SU-DHL-6 (cell line): Measurements from ENCODE around the gene ADAM12.

ENCODE experiments used
- H2AFZ ChIP-seq: fragments of 200-600 bp; sonication (generic); 2 replicates; pipeline ENCODE4 v1.6.1; 2014; ENCODE audit warnings: low read depth, mild to moderate bottlenecking, moderate library complexity, mixed read lengths, antibody characterized with exemption, low read length; ENCODE audit not compliant: severe bottlenecking
- H3F3A ChIP-seq: fragments of 200-600 bp; shearing (Covaris generic); 2 replicates; pipeline ENCODE4 v1.6.0; 2016; ENCODE audit warnings: antibody characterized with exemption, mild to moderate bottlenecking; ENCODE audit not compliant: insufficient read depth
- H3K27ac ChIP-seq: fragments of 200-600 bp; sonication (generic); 2 replicates; pipeline ENCODE4 v1.5.1; 2016; ENCODE audit warnings: low read depth, mild to moderate bottlenecking, low read length, moderate library complexity, mixed read lengths
- H3K27me3 ChIP-seq: fragments of 200-600 bp; sonication (generic), shearing (Covaris generic); 2 replicates; pipeline ENCODE4 v1.6.0; 2014; ENCODE audit warnings: mild to moderate bottlenecking, low read length
- H3K36me3 ChIP-seq: fragments of 200-600 bp; sonication (generic); 2 replicates; pipeline ENCODE4 v1.6.1; 2014; ENCODE audit warnings: mild to moderate bottlenecking, low read length, mixed read lengths
- H3K4me2 ChIP-seq: fragments of 300-600, 200-600 bp; shearing (Covaris generic), sonication (generic); 2 replicates; pipeline ENCODE4 v1.6.0; 2014; ENCODE audit warnings: low read length, low read depth, mild to moderate bottlenecking; ENCODE audit not compliant: poor library complexity, severe bottlenecking
- H3K4me3 ChIP-seq: fragments of 200-600 bp; sonication (generic); 2 replicates; pipeline ENCODE4 v1.5.1; 2014; ENCODE audit warnings: antibody characterized with exemption, low read length, mild to moderate bottlenecking, mixed read lengths; ENCODE audit not compliant: insufficient read depth, poor library complexity, severe bottlenecking
- H3K79me2 ChIP-seq: fragments of 200-600 bp; sonication (generic); 2 replicates; pipeline ENCODE4 v1.6.1; 2014; ENCODE audit warnings: mild to moderate bottlenecking, low read length, moderate library complexity; ENCODE audit not compliant: insufficient read depth
- H3K9ac ChIP-seq: fragments of 200-600 bp; sonication (generic); 2 replicates; pipeline ENCODE4 v1.7.0; 2014; ENCODE audit warnings: mild to moderate bottlenecking, low read length
- H3K9me2 ChIP-seq: fragments of 200-600 bp; sonication (generic); replicated peaks from 2 replicates; pipeline ENCODE4 v1.6.1; 2014; ENCODE audit warnings: low read length; ENCODE audit not compliant: insufficient read depth
- H3K9me3 ChIP-seq: fragments of 200-600 bp; sonication (generic); 2 replicates; pipeline ENCODE4 v1.6.1; 2014; ENCODE audit warnings: low read length, mixed read lengths; ENCODE audit not compliant: insufficient read depth
- H4K20me1 ChIP-seq: fragments of 200-600 bp; sonication (generic); 2 replicates; pipeline ENCODE4 v1.6.1; 2014; ENCODE audit warnings: low read depth, mild to moderate bottlenecking, antibody characterized with exemption, low read length, moderate library complexity, mixed read lengths
- CTCF ChIP-seq: fragments of 200-600 bp; sonication (generic); IDR thresholded peaks from one replicate; pipeline ENCODE4 v1.5.1; 2017; ENCODE audit warnings: antibody characterized with exemption, mild to moderate bottlenecking, low read length, moderate library complexity; ENCODE audit not compliant: insufficient read depth, poor library complexity, severe bottlenecking
- EZH2phosphoT487 ChIP-seq: fragments of 200-600 bp; sonication (generic), shearing (Covaris generic); conservative IDR thresholded peaks from 2 replicates; pipeline ENCODE4 v1.6.1; 2018; ENCODE audit warnings: mild to moderate bottlenecking, antibody characterized with exemption, low read length, moderate library complexity, mixed read lengths

Gene ADAM12

GRCh38 chr10:126288547-126289493 lies 99.5 kb downstream of the ADAM12 start:
- Histone ChIP-seq H3K27ac (no peak overlapping the region), H3K4me2 (no peak overlapping the region), H3K4me3 (no peak overlapping the region), H3K9ac (no peak overlapping the region), H4K20me1 (no peaks in the 10 kb centered on the region), H3K27me3 (no peaks in the 10 kb centered on the region), H3F3A (no peaks in the 10 kb centered on the region), H2AFZ (no peak overlapping the region), H3K9me2 (no peaks in the 10 kb centered on the region), H3K9me3 (no peaks in the 10 kb centered on the region), H3K79me2 (no peaks in the 10 kb centered on the region), H3K36me3 (no peaks in the 10 kb centered on the region)
- TF ChIP-seq CTCF = no peak
- TF ChIP-seq EZH2phosphoT487 = no peak

- no peak overlapping the region for H2AFZ ChIP-seq
- no peaks in the 10 kb centered on the region for H3F3A ChIP-seq
- H3K27me3 ChIP-seq = no peaks in the 10 kb centered on the region
- no peak overlapping the region for H3K4me2 ChIP-seq
- H3K36me3 ChIP-seq = no peaks in the 10 kb centered on the region
- H3K79me2 ChIP-seq = no peaks in the 10 kb centered on the region
- no peak overlapping the region for H3K27ac ChIP-seq
- no peaks in the 10 kb centered on the region for H3K9me2 ChIP-seq
- no peak for TF ChIP-seq CTCF
- no peak overlapping the region for H3K9ac ChIP-seq
- no peak overlapping the region for H3K4me3 ChIP-seq
- H3K9me3 ChIP-seq = no peaks in the 10 kb centered on the region
- no peaks in the 10 kb centered on the region for H4K20me1 ChIP-seq
Observed at GRCh38 chr10:126286256-126286780, 102.0 kb downstream of the ADAM12 start.

- H3K9ac ChIP-seq = no peak overlapping the region
- TF ChIP-seq EZH2phosphoT487 = no peak
- no peak for TF ChIP-seq CTCF
- no peak overlapping the region for H3K4me3 ChIP-seq
- no peak overlapping the region for H3K4me2 ChIP-seq
- H3K9me3 ChIP-seq = no peaks in the 10 kb centered on the region
- no peak overlapping the region for H3K27ac ChIP-seq
- no peaks in the 10 kb centered on the region for H4K20me1 ChIP-seq
- H3F3A ChIP-seq = no peaks in the 10 kb centered on the region
- no peaks in the 10 kb centered on the region for H3K36me3 ChIP-seq
- H3K79me2 ChIP-seq = no peaks in the 10 kb centered on the region
- H3K27me3 ChIP-seq = no peaks in the 10 kb centered on the region
- H2AFZ ChIP-seq = no peak overlapping the region
- H3K9me2 ChIP-seq = no peaks in the 10 kb centered on the region
Observed at GRCh38 chr10:126283307-126283706, 105.0 kb downstream of the ADAM12 start.
